GM19455 (cell line): ENCODE results near the gene TMEM59L.
"Not testable (repeated sequence)": the region's sequence is repeated elsewhere in the genome, so short reads cannot be mapped to it uniquely, and the experiment has no call there.

ENCODE experiments used
- ATAC-seq: cut with Tn5 transposase; IDR thresholded peaks from one replicate; pipeline ENCODE4 v1.9.1; 2021; ENCODE audit not compliant: unreplicated experiment

The TMEM59L gene

DNA sequence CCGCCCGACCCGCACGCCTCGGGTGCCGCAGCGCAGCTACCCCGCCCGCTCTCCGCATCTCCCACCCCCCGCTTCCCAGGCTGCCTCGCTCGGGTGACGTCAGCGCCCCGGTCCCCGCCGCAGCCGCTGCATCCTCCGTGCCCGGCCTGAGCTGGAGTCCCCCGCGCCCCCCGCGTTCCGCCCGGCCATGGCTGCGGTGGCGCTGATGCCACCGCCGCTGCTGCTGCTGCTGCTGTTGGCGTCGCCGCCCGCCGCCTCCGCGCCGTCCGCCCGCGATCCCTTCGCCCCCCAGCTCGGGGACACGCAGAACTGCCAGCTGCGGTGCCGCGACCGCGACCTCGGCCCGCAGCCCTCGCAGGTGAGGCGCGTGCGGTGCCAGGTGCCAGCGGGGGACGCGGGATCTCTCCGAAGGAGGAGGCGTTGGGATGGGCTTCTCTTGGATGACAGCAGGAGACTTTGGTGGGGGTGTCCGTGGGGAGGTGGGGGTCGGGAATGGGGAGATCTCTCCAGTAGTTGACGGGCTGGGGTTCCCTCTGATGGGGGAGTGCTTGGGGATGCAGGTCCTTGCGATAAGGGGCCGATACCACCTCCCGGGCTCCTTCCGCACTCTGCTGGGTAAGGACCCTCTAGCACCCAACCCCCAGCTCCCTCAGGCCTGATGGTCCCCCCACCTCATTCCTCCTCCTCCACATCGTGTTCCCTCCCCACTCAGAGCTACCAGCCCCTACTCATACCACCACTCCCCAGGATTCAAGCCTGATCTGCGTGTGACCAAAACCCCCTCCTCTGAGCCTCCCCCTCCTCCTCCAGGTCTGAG, at the start of gene TMEM59L:
TSS of gene TMEM59L (plus strand) at position 99 of the 817 bp plus-strand sequence. CDS start at position 188, 89 bp downstream.
- no peak for ATAC-seq

- ATAC-seq: no peak
Observed at GRCh38 chr19:18566953-18567352, 45.7 kb upstream of the TMEM59L start.

DNA sequence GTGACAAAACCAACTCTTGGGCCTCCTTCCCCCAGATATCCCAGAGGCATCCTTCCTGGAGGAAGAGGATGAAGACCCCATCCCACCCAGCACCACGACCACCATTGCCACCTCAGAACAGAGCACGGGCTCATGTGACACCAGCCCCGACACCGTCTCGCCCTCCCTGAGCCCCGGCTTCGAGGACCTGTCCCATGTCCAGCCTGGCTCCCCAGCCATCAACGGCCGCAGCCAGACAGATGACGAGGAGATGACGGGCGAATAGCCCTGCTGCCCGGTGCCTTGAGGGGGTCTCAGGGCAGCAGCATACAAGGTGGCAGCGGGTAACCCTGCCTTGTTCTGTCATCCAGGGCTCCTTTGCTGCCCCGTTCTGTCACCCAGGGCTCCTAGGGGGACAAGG, 44.3 kb upstream of the TMEM59L start:
- ATAC-seq: no peak

- peak; percentile 77 for ATAC-seq
Observed at GRCh38 chr19:18571564-18572344, 40.9 kb upstream of the TMEM59L start, which contains the start of gene UBA52. Gene UBA52 (plus strand): TSS chr19:18571857. CDS start chr19:18573301, 1,444 bp downstream.

- ATAC-seq: no peak
Observed at GRCh38 chr19:18574691-18575291, 37.9 kb upstream of the TMEM59L start.

DNA sequence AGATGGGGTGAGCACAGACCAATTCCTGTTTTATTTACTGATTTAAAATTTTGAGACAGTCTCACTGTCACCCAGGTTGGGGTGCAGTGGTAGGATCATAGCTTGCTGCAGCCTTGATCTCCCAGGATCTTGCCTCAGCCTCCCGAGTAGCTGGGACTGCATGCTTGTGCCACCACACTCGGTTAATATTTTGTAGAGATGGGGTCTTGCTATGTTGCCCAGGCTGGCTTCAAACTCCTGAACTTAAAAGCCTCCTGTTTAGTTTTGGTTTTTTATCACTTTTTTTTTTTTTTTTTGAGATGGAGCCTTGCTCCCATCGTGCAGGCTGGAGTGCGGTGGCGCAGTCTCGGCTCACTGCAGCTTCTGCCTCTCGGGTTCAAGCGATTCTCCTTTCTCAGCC, 36.3 kb upstream of the TMEM59L start:
- no peak for ATAC-seq

- no peak for ATAC-seq
Observed at GRCh38 chr19:18577365-18577914, 35.2 kb upstream of the TMEM59L start.

- ATAC-seq: no peak
Observed at GRCh38 chr19:18580311-18580710, 32.4 kb upstream of the TMEM59L start.

- no peak for ATAC-seq
Observed at GRCh38 chr19:18586306-18586705, 26.4 kb upstream of the TMEM59L start.

- ATAC-seq: no peak
Observed at GRCh38 chr19:18587561-18587960, 25.1 kb upstream of the TMEM59L start.

DNA sequence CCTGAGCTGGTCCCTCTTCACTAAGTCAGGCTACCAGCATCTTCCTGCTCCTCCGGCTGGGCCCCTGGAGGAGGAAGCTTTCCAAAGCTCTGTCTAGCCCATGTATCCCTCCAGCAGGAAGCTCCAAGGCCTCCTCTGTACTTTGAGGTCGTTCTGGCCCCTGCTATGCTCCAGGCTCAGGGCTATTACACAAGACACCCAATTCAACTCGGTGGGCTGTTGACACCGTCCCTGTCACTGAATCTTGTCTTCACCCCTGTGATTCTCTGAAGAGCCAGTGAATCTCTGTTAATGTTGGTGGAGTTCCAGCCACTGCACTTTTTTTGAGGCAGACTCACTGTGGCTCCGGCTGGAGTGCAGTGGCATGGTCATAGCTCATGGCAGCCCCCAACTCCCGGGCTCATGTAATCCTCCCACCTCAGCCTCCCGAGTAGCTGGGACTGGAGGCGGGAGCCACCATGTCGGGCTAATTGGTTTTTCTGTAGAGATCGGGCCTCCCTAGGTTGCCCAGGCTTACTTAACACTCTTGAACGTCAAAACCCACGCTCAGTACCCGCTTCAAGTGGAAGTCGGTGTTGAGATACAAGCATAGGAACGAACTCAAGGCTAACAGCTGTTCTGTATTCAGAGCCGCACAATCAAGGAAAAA, 24.6 kb upstream of the TMEM59L start:
- ATAC-seq: peak; percentile 12

- peak; percentile 69 for ATAC-seq
Observed at GRCh38 chr19:18588611-18589379, 23.9 kb upstream of the TMEM59L start, which contains the start of gene REX1BD. Gene REX1BD (plus strand): TSS chr19:18588798. CDS start chr19:18588802, 4 bp downstream.

- ATAC-seq: peak; percentile 23
Observed at GRCh38 chr19:18589380-18590272, 23.0 kb upstream of the TMEM59L start.

GRCh38 chr19:18590273-18591272, 22.1 kb upstream of the TMEM59L start:
- no peak for ATAC-seq

DNA sequence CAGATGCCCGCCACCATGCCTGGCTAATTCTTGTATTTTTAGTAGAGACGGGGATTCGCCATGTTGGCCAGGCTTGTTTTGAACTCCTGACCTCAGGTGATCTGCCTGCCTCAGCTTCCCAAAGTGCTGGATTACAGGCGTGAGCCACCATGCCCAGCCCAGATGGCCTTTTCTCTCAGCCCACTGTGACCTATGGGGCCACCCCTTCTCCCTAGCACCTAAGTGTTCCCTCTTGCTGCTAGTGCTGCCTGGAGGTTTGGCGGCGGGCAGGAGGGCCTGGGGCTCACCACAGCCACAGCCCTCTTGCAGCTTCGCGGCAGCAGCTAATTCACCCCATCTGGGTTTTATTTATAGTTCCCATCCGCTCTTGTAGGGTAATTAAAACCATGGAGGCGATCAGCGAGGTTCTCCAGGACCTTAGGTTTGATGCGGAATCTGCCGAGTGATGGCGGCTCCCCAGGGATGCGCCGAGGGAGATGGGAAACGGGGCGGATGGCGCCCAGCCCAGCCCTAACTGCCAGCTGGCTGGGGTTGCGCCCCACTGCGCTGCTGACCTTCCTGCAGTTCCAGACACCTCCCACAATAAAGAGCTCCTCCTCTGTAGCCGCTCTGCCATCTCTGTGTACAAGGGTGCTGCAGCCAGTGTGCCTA, 20.8 kb upstream of the TMEM59L start:
- ATAC-seq: no peak

DNA sequence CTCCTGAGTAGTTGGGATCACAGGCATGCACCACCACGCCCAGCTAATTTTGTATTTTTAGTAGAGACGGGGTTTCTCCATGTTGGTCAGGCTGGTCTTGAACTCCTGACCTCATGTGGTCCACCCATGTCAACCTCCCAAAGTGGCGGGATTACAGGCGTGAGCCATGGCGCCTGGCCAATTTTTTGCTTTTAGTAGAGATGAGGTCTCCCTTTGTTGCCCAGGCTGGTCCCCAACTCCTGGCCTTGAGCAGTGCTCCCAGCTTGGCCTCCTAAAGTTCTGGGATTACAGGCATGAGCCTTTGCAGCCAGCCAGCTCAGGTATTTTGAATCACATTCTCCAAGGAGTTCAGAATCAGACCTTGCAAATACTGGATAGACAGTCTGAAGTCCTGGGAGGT, 19.9 kb upstream of the TMEM59L start:
- not testable (repeated sequence) for ATAC-seq
